K562 (cell line): ENCODE data around the gene RAB6B. TPM values are rescaled to one million over a fixed set of nuclear protein-coding genes. Genes with fewer than 3 reads are reported as not detected.

ENCODE experiments used
- CAMTA2 ChIP-seq: fragments of 250-450 bp; sonication (Bioruptor Pico); conservative IDR thresholded peaks from 2 replicates; pipeline ENCODE4 v1.5.1; 2022
- CCNT2 ChIP-seq: IDR thresholded peaks from 2 replicates; pipeline ENCODE4 v1.6.1; 2011; ENCODE audit warnings: borderline replicate concordance, low read depth, mild to moderate bottlenecking, moderate library complexity, mixed read lengths, low read length; ENCODE audit not compliant: insufficient read length; ENCODE audit errors: extremely low read depth
- CTCFL ChIP-seq: IDR thresholded peaks from 2 replicates; pipeline ENCODE4 v1.6.1; 2011; ENCODE audit warnings: borderline replicate concordance, low read depth, mild to moderate bottlenecking, moderate library complexity, low read length; ENCODE audit not compliant: insufficient read depth, poor library complexity, severe bottlenecking
- EGR1 ChIP-seq: fragments of 450-650 bp; conservative IDR thresholded peaks from 2 replicates; pipeline ENCODE4 v1.6.1; 2017; ENCODE audit warnings: mild to moderate bottlenecking
- FOXK2 ChIP-seq, 2 experiments: fragments of 450-650 bp; IDR thresholded peaks in 1 of 2; conservative IDR thresholded peaks in 1 of 2; 2 replicates each; pipeline ENCODE4 v1.6.1; 2016; ENCODE audit warnings: low read depth in 2 of 2, mild to moderate bottlenecking in 1 of 2
- JUN ChIP-seq, 2 experiments: sonication (generic) in 1 of 2; formaldehyde crosslinking in 1 of 2; IDR thresholded peaks; 2 replicates each; pipeline versions ENCODE4 v1.6.1 to v1.8.0; 2012 to 2022; ENCODE audit warnings: borderline replicate concordance in 2 of 2, mild to moderate bottlenecking in 2 of 2, improper control_type of control experiment in 1 of 2, low read depth in 1 of 2, low read length in 1 of 2, missing genetic modification reagents in 1 of 2
- KLF6 ChIP-seq: fragments of 250-450 bp; sonication (Bioruptor Pico); IDR thresholded peaks from 2 replicates; pipeline ENCODE4 v1.4.0; 2020; ENCODE audit warnings: mild to moderate bottlenecking, moderate library complexity, borderline replicate concordance
- LCOR ChIP-seq: sonication (generic); formaldehyde crosslinking; IDR thresholded peaks from 2 replicates; pipeline ENCODE4 v1.8.0; 2022; ENCODE audit warnings: mild to moderate bottlenecking, missing genetic modification reagents
- MAFK ChIP-seq: IDR thresholded peaks from 2 replicates; pipeline ENCODE4 v1.6.1; 2011; ENCODE audit warnings: low read length, improper control_type of control experiment
- NFXL1 ChIP-seq: fragments of 450-650 bp; formaldehyde crosslinking; IDR thresholded peaks from 2 replicates; pipeline ENCODE4 v1.4.0; 2021; ENCODE audit warnings: mild to moderate bottlenecking
- PHF8 ChIP-seq: fragments of 200-600 bp; sonication (generic); IDR thresholded peaks from 2 replicates; pipeline ENCODE4 v1.6.1; 2012; ENCODE audit warnings: mixed run types, mild to moderate bottlenecking, inconsistent platforms, low read length, moderate library complexity, borderline replicate concordance
- POLR2B ChIP-seq: fragments of 450-650 bp; IDR thresholded peaks from 2 replicates; pipeline ENCODE4 v1.6.1; 2018; ENCODE audit warnings: low read depth; ENCODE audit not compliant: partially characterized antibody
- POLR2G ChIP-seq: fragments of 200-400 bp; formaldehyde crosslinking; IDR thresholded peaks from 2 replicates; pipeline ENCODE4 v1.6.1; 2017; ENCODE audit warnings: low read depth, mild to moderate bottlenecking, antibody characterized with exemption, low read length, moderate library complexity
- PURB ChIP-seq: sonication (generic); formaldehyde crosslinking; IDR thresholded peaks from 2 replicates; pipeline ENCODE4 v1.9.0; 2021; ENCODE audit warnings: low read depth, mild to moderate bottlenecking, missing genetic modification reagents
- RBBP5 ChIP-seq: fragments of 200-600 bp; sonication (generic); IDR thresholded peaks from 2 replicates; pipeline ENCODE4 v1.6.1; 2012; ENCODE audit warnings: borderline replicate concordance, mild to moderate bottlenecking, low read length, control low read depth, inconsistent platforms; ENCODE audit not compliant: insufficient read depth, poor library complexity, severe bottlenecking
- RBM39 ChIP-seq: fragments of 200-400 bp; formaldehyde crosslinking; optimal IDR thresholded peaks from 2 replicates; pipeline ENCODE3; 2018; ENCODE audit warnings: low read depth, low read length
- ZNF140 ChIP-seq: fragments of 250-450 bp; sonication (Bioruptor Pico); IDR thresholded peaks from 2 replicates; pipeline ENCODE4 v1.8.0; 2021; ENCODE audit warnings: moderate library complexity, mild to moderate bottlenecking, inconsistent platforms
- ZNF212 ChIP-seq: fragments of 450-650 bp; formaldehyde crosslinking; IDR thresholded peaks from 2 replicates; pipeline ENCODE4 v1.4.0; 2020; ENCODE audit warnings: mild to moderate bottlenecking
- ZNF395 ChIP-seq: fragments of 200-800 bp; sonication (Bioruptor generic); IDR thresholded peaks from 2 replicates; pipeline ENCODE4 v1.6.1; 2017; ENCODE audit warnings: missing genetic modification characterization, missing compliant biosample characterization
- ZNF699 ChIP-seq: fragments of 250-450 bp; sonication (Bioruptor Pico); IDR thresholded peaks from 2 replicates; pipeline ENCODE4 v1.8.0; 2021; ENCODE audit warnings: mild to moderate bottlenecking, moderate library complexity; ENCODE audit not compliant: insufficient replicate concordance
- ZNF766 ChIP-seq: fragments of 200-800 bp; sonication (Bioruptor generic); conservative IDR thresholded peaks from 2 replicates; pipeline ENCODE4 v1.6.1; 2016; ENCODE audit warnings: missing genetic modification characterization, missing compliant biosample characterization
- polyA plus RNA-seq, 8 experiments: library from polyadenylated mRNA; depleted of rRNA in 4 of 8; stranded (reverse) in 5 of 8; unstranded in 3 of 8; fragments of >200 nt; fragmentation: Nextera tagmentation in 2 of 8; fragmentation: Illumina TruSeq in 1 of 8; extraction: Ambion mirVana in 2 of 8; extraction: Trizol in 1 of 8; gene quantifications; 2 replicates each; pipeline versions ENCODE4 v1.2.1 to v1.2.3, GENCODE V29; 2011 to 2014; ENCODE audit warnings: inconsistent platforms in 1 of 8, missing spikeins in 1 of 8
- total RNA-seq, 7 experiments: library from RNA; depleted of rRNA in 6 of 7; stranded (reverse); fragments of >200 nt in 6 of 7; fragmentation: Illumina TruSeq in 2 of 7; extraction: Trizol in 2 of 7; gene quantifications; 2 replicates each; pipeline versions ENCODE4 v1.2.1 to v1.2.3, GENCODE V29; 2011 to 2021; ENCODE audit warnings: low replicate concordance in 1 of 7
- TF ChIP-seq, protein P1 (sequence below): fragments of 250-450 bp; sonication (Bioruptor Pico); IDR thresholded peaks from 2 replicates; pipeline ENCODE4 v1.4.0; 2020; ENCODE audit warnings: mild to moderate bottlenecking, moderate library complexity, borderline replicate concordance

Gene RAB6B
- total and polyA plus RNA-seq, 9 of the 15 experiments (the other 6 are each of a cell fraction or from before 2014, with no cell fraction given) = 0.60 to 18.1 (median 1.5) TPM

GRCh38 chr3:133927540-133928066 is 31.9 kb upstream of the RAB6B start (continued):
- TF ChIP-seq PURB (CRISPR knock-in tag) = no peak
- no peak for TF ChIP-seq CAMTA2 (CRISPR knock-in tag)
- peak; percentile 25; the same call in 1 of the 2 replicates for TF ChIP-seq PHF8
- TF ChIP-seq NFXL1 (CRISPR knock-in tag) = no peak
- TF ChIP-seq ZNF212 = no peak
- no peak for TF ChIP-seq JUN (IDR thresholded peaks at IDR 0.05; ENCODE audit: borderline replicate concordance, low read depth, low read length)
- TF ChIP-seq JUN (CRISPR knock-in tag; IDR thresholded peaks at IDR 0.05; ENCODE audit: borderline replicate concordance) = no peak
- TF ChIP-seq RBBP5 = no peak
- TF ChIP-seq EGR1 = peak; percentile 42
- no peak for TF ChIP-seq ZNF140 (CRISPR knock-in tag)
- TF ChIP-seq ZNF766 (CRISPR knock-in tag) = no peak
- TF ChIP-seq POLR2G = peak; percentile 60
- TF ChIP-seq KLF6 (CRISPR knock-in tag) = no peak
- TF ChIP-seq ZNF699 (CRISPR knock-in tag) = no peak
- TF ChIP-seq FOXK2 (conservative IDR thresholded peaks at IDR 0.05 in 1 of 2, IDR thresholded peaks at IDR 0.05 in 1 of 2; ENCODE audit: low read depth in 2 of 2) = no peak
- TF ChIP-seq RBM39 = no peak
- TF ChIP-seq, protein P1, sequence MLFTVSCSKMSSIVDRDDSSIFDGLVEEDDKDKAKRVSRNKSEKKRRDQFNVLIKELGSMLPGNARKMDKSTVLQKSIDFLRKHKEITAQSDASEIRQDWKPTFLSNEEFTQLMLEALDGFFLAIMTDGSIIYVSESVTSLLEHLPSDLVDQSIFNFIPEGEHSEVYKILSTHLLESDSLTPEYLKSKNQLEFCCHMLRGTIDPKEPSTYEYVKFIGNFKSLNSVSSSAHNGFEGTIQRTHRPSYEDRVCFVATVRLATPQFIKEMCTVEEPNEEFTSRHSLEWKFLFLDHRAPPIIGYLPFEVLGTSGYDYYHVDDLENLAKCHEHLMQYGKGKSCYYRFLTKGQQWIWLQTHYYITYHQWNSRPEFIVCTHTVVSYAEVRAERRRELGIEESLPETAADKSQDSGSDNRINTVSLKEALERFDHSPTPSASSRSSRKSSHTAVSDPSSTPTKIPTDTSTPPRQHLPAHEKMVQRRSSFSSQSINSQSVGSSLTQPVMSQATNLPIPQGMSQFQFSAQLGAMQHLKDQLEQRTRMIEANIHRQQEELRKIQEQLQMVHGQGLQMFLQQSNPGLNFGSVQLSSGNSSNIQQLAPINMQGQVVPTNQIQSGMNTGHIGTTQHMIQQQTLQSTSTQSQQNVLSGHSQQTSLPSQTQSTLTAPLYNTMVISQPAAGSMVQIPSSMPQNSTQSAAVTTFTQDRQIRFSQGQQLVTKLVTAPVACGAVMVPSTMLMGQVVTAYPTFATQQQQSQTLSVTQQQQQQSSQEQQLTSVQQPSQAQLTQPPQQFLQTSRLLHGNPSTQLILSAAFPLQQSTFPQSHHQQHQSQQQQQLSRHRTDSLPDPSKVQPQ (CRISPR knock-in tag) = no peak
- TF ChIP-seq LCOR (CRISPR knock-in tag) = no peak
- TF ChIP-seq CCNT2 = peak; percentile 61
- no peak for TF ChIP-seq ZNF395 (CRISPR knock-in tag)
- TF ChIP-seq POLR2B = no peak
- TF ChIP-seq MAFK = no peak
- TF ChIP-seq CTCFL = peak; percentile 36
